HCT116 (cell line): ENCODE results near the gene UBXN11. TPM values are rescaled to one million over a fixed set of nuclear protein-coding genes. Genes with fewer than 3 reads are reported as not detected.

ENCODE experiments used
- ATAC-seq: fragments of 200-7000 bp; cut with Tn5 transposase; 2 replicates; pipeline ENCODE4 v1.9.1; 2020; ENCODE audit warnings: mild to moderate bottlenecking, moderate library complexity
- BruUV-seq: library from RNA; stranded (reverse); fragments of 400-500 nt; replicated peaks from 2 replicates; lab custom pipeline; 2021; lab: Mats Ljungman, UMichigan
- CTCF ChIA-PET: fragments of 300-600 bp; sonication (Branson Sonifier 250); formaldehyde crosslinking; loops from one replicate; lab custom pipeline; 2021; ENCODE audit warnings: antibody characterized with exemption; lab: Charles Lee
- POLR2A ChIA-PET: fragments of 300-600, 350-600 bp; sonication (Branson Sonifier 250); formaldehyde crosslinking; loops from one replicate; lab custom pipeline; 2021; ENCODE audit warnings: antibody characterized with exemption; lab: Charles Lee
- RAD21 ChIA-PET, 2 experiments: fragments of 300-600 bp; sonication (Branson Sonifier 250); formaldehyde crosslinking; loops; one replicate each; lab custom pipeline; 2023; ENCODE audit warnings: low total read pairs in 2 of 2; ENCODE audit not compliant: uncharacterized antibody in 2 of 2, unreplicated experiment in 2 of 2, low non-redundant PET in 1 of 2; lab: Charles Lee
- DNase-seq: peaks from one replicate; pipeline ENCODE4 v3.0.0-alpha.2; 2010; ENCODE audit warnings: low read depth, low spot score
- H2AFZ ChIP-seq: fragments of 200-600 bp; shearing (Covaris generic), sonication (generic); 2 replicates; pipeline ENCODE4 v1.6.1; 2017; ENCODE audit warnings: low read depth, mixed run types, mixed read lengths, antibody characterized with exemption, low read length; ENCODE audit not compliant: poor library complexity, severe bottlenecking
- H3K27ac ChIP-seq: 2 replicates; pipeline ENCODE4 v1.5.1; 2012; ENCODE audit warnings: low read depth, low read length
- H3K27me3 ChIP-seq: fragments of 200-600 bp; sonication (generic); 2 replicates; pipeline ENCODE4 v1.6.1; 2016; ENCODE audit warnings: mixed run types, low read length, mixed read lengths; ENCODE audit not compliant: insufficient read depth
- H3K36me3 ChIP-seq, 2 experiments: fragments of 200-500 bp in 1 of 2; fragments of 200-600 bp in 1 of 2; sonication (Bioruptor generic) in 1 of 2; sonication (generic) in 1 of 2; 2 replicates each; pipeline versions ENCODE4 v1.5.1 to v1.6.1; 2014 to 2016; ENCODE audit warnings: low read length in 2 of 2, inconsistent platforms in 1 of 2, mixed read lengths in 1 of 2, mixed run types in 1 of 2; ENCODE audit not compliant: insufficient read depth in 2 of 2, control insufficient read depth in 1 of 2
- H3K4me1 ChIP-seq, 2 experiments: fragments of 200-600 bp in 1 of 2; sonication (generic) in 1 of 2; 2 replicates each; pipeline versions ENCODE4 v1.5.1 to v1.6.1; 2012 to 2017; ENCODE audit warnings: low read length in 2 of 2, inconsistent platforms in 1 of 2, mild to moderate bottlenecking in 1 of 2, mixed read lengths in 1 of 2, mixed run types in 1 of 2, moderate library complexity in 1 of 2; ENCODE audit not compliant: insufficient read depth in 2 of 2, control insufficient read depth in 1 of 2
- H3K4me2 ChIP-seq: fragments of 200-600 bp; sonication (generic); 2 replicates; pipeline ENCODE4 v1.6.1; 2017; ENCODE audit warnings: mixed run types, low read length, mixed read lengths
- H3K4me3 ChIP-seq, 2 experiments: fragments of 200-600 bp in 1 of 2; sonication (generic) in 1 of 2; replicated peaks in 1 of 2; 2 replicates each; pipeline ENCODE4 v1.5.1; 2011 to 2016; ENCODE audit warnings: low read length in 2 of 2, control low read depth in 1 of 2, low read depth in 1 of 2, mild to moderate bottlenecking in 1 of 2, mixed read lengths in 1 of 2, mixed run types in 1 of 2
- H3K79me2 ChIP-seq: fragments of 200-600 bp; sonication (generic); 2 replicates; pipeline ENCODE4 v1.6.1; 2017; ENCODE audit warnings: mild to moderate bottlenecking, mixed run types, low read length, moderate library complexity, mixed read lengths; ENCODE audit not compliant: insufficient read depth
- H3K9ac ChIP-seq: fragments of 200-600 bp; sonication (generic); 2 replicates; pipeline ENCODE4 v1.6.1; 2016; ENCODE audit warnings: low read length, mixed read lengths
- H3K9me2 ChIP-seq: fragments of 200-600 bp; sonication (generic), shearing (Covaris generic); 2 replicates; pipeline ENCODE4 v1.6.1; 2017; ENCODE audit warnings: mixed run types, mild to moderate bottlenecking, moderate library complexity; ENCODE audit not compliant: insufficient read depth
- H3K9me3 ChIP-seq, 2 experiments: fragments of 200-500 bp in 1 of 2; fragments of 200-600 bp in 1 of 2; sonication (Bioruptor generic) in 1 of 2; sonication (generic) in 1 of 2; 2 replicates each; pipeline ENCODE4 v1.6.1; 2014 to 2017; ENCODE audit warnings: low read length in 2 of 2, mixed read lengths in 2 of 2, inconsistent platforms in 1 of 2, low read depth in 1 of 2, mild to moderate bottlenecking in 1 of 2, mixed run types in 1 of 2, moderate library complexity in 1 of 2; ENCODE audit not compliant: control insufficient read depth in 1 of 2, insufficient read depth in 1 of 2
- H4K20me1 ChIP-seq: fragments of 200-600 bp; sonication (generic), shearing (Covaris generic); 2 replicates; pipeline ENCODE4 v1.6.1; 2017; ENCODE audit warnings: mixed run types, mild to moderate bottlenecking, moderate library complexity; ENCODE audit not compliant: insufficient read depth
- ATF3 ChIP-seq: IDR thresholded peaks from 2 replicates; pipeline ENCODE4 v1.6.1; 2012
- CTCF ChIP-seq, 3 experiments: fragments of 200-600 bp in 1 of 3; sonication (generic) in 1 of 3; IDR thresholded peaks in 2 of 3; conservative IDR thresholded peaks in 1 of 3; 2 replicates each; pipeline ENCODE4 v1.5.1; 2012 to 2017; ENCODE audit warnings: low read depth in 2 of 3, low read length in 2 of 3, antibody characterized with exemption in 1 of 3, borderline replicate concordance in 1 of 3, control low read depth in 1 of 3, mild to moderate bottlenecking in 1 of 3, mixed read lengths in 1 of 3, mixed run types in 1 of 3, moderate library complexity in 1 of 3; ENCODE audit not compliant: insufficient read depth in 1 of 3
- EGR1 ChIP-seq: IDR thresholded peaks from 2 replicates; pipeline ENCODE4 v1.6.1; 2012; ENCODE audit warnings: low read depth
- ELF1 ChIP-seq: IDR thresholded peaks from 2 replicates; pipeline ENCODE4 v1.6.1; 2012; ENCODE audit warnings: low read depth, borderline replicate concordance
- JUND ChIP-seq: IDR thresholded peaks from 2 replicates; pipeline ENCODE4 v1.6.1; 2012
- POLR2AphosphoS5 ChIP-seq: IDR thresholded peaks from 2 replicates; pipeline ENCODE4 v1.6.1; 2011; ENCODE audit warnings: mild to moderate bottlenecking, low read depth, low read length, moderate library complexity
- SP1 ChIP-seq: IDR thresholded peaks from 2 replicates; pipeline ENCODE4 v1.6.1; 2012; ENCODE audit warnings: low read depth
- SRF ChIP-seq: IDR thresholded peaks from 2 replicates; pipeline ENCODE4 v1.6.1; 2012; ENCODE audit warnings: low read depth
- TCF7L2 ChIP-seq: IDR thresholded peaks from 2 replicates; pipeline ENCODE4 v1.7.0; 2011; ENCODE audit warnings: borderline replicate concordance, inconsistent platforms; ENCODE audit not compliant: insufficient read depth, insufficient read length; ENCODE audit errors: extremely low read depth
- YY1 ChIP-seq: IDR thresholded peaks from 2 replicates; pipeline ENCODE4 v1.6.1; 2011; ENCODE audit warnings: low read length, low read depth, moderate library complexity, mild to moderate bottlenecking; ENCODE audit not compliant: insufficient replicate concordance; ENCODE audit errors: extremely low read depth
- ZNF274 ChIP-seq: fragments of 200-500 bp; sonication (Bioruptor generic); IDR thresholded peaks from 2 replicates; pipeline ENCODE4 v1.6.1; 2014; ENCODE audit warnings: mild to moderate bottlenecking, low read depth, low read length, inconsistent platforms
- intact Hi-C: fragments of 100-400 bp; cut with micrococcal nuclease; formaldehyde crosslinking; loops from 2 replicates; pipeline ENCODE4 v1.10.0; 2022
- total RNA-seq: library from RNA; stranded (reverse); gene quantifications from one replicate; pipeline ENCODE4 v1.2.1, GENCODE V29; 2021; ENCODE audit not compliant: unreplicated experiment
- TF ChIP-seq, protein P1 (sequence below): IDR thresholded peaks from 2 replicates; pipeline ENCODE4 v1.6.1; 2012; ENCODE audit warnings: low read depth
- TF ChIP-seq, protein P2 (sequence below): IDR thresholded peaks from 2 replicates; pipeline ENCODE4 v1.6.1; 2012

The UBXN11 gene
- total RNA-seq, 1 experiment from 2014 or later, result 19.3 TPM

DNA sequence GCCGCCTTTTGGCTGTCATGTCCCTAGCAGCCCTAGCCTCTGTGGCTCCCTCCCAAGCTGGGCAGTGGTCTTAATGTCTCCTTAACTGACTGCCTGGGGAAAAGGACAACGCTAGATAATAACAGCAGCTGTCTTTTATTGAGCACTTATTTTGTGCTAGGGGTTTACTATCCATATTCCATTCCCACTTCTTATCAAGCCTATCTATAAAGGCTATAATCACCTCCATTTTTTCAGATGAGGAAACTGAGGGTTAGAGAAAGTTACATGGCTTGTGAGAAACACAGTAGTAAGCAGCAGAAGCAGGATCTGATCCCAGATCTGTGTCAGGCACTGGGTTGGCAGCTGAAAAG is 20.4 kb downstream of the UBXN11 start:
- DNase-seq (no peak), ATAC-seq (no peak)
- ChIA-PET POLR2A (interaction anchor here (1.0 to 1.4 kb wide), 2 partner anchors 10 to 62 kb away, joined by 3 to 4 read pairs; no protein-coding TSS in a partner anchor), CTCF (interaction anchor here (0.6 to 4.3 kb wide), 21 partner anchors 8 to 186 kb away, joined by 3 to 50 read pairs (median 8); partner anchors contain the start of genes CD52, CEP85 and HMGN2), RAD21 (interaction anchor here (1.2 to 2.1 kb wide), 4 partner anchors 36 to 131 kb away, joined by 3 to 11 read pairs (median 4); no protein-coding TSS in a partner anchor)
- no peak overlapping the region for H3K4me2 ChIP-seq
- H3K9me3 ChIP-seq, result no peaks in the 10 kb centered on the region
- H3K9me2 ChIP-seq, result no peaks in the 10 kb centered on the region
- peaks cover 5% of the 10 kb centered on the region; the same call in 1 of the 2 replicates for H3K79me2 ChIP-seq
- no peak overlapping the region for H3K27ac ChIP-seq
- intact Hi-C loops, result no loop called here
- H3K4me1 ChIP-seq, result peaks cover 25 to 58% of the 10 kb centered on the region in 2 experiments
- H3K27me3 ChIP-seq, result no peaks in the 10 kb centered on the region
- H3K9ac ChIP-seq, result no peak overlapping the region
- no peak overlapping the region for H3K4me3 ChIP-seq
- no peaks in the 10 kb centered on the region for H4K20me1 ChIP-seq
- H3K36me3 ChIP-seq, result no peaks in the 10 kb centered on the region; a peak in 1 of 4 replicates
- no TSS peak for BruUV-seq
- no peak overlapping the region for H2AFZ ChIP-seq
- TF ChIP-seq ATF3 (no peak), CTCF (IDR thresholded peaks at IDR 0.05 in 2 of 3, conservative IDR thresholded peaks at IDR 0.05 in 1 of 3; ENCODE audit: borderline replicate concordance in 1 of 3, insufficient read depth in 1 of 3, low read depth in 2 of 3, low read length in 2 of 3) (no peak), YY1 (no peak), SP1 (no peak), POLR2AphosphoS5 (no peak), TCF7L2 (no peak), SRF (no peak), ZNF274 (no peak), EGR1 (no peak), JUND (no peak), ELF1 (no peak)
- TF ChIP-seq, protein P1, sequence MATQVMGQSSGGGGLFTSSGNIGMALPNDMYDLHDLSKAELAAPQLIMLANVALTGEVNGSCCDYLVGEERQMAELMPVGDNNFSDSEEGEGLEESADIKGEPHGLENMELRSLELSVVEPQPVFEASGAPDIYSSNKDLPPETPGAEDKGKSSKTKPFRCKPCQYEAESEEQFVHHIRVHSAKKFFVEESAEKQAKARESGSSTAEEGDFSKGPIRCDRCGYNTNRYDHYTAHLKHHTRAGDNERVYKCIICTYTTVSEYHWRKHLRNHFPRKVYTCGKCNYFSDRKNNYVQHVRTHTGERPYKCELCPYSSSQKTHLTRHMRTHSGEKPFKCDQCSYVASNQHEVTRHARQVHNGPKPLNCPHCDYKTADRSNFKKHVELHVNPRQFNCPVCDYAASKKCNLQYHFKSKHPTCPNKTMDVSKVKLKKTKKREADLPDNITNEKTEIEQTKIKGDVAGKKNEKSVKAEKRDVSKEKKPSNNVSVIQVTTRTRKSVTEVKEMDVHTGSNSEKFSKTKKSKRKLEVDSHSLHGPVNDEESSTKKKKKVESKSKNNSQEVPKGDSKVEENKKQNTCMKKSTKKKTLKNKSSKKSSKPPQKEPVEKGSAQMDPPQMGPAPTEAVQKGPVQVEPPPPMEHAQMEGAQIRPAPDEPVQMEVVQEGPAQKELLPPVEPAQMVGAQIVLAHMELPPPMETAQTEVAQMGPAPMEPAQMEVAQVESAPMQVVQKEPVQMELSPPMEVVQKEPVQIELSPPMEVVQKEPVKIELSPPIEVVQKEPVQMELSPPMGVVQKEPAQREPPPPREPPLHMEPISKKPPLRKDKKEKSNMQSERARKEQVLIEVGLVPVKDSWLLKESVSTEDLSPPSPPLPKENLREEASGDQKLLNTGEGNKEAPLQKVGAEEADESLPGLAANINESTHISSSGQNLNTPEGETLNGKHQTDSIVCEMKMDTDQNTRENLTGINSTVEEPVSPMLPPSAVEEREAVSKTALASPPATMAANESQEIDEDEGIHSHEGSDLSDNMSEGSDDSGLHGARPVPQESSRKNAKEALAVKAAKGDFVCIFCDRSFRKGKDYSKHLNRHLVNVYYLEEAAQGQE, result no peak
- TF ChIP-seq, protein P2, sequence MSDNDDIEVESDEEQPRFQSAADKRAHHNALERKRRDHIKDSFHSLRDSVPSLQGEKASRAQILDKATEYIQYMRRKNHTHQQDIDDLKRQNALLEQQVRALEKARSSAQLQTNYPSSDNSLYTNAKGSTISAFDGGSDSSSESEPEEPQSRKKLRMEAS, result no peak
